HepG2 (cell line): ENCODE measurements around the gene RFXANK. TPM values are rescaled to one million over a fixed set of nuclear protein-coding genes. Genes with fewer than 3 reads are reported as not detected.

ENCODE experiments used
- ATAD3A ChIP-seq: sonication (generic); formaldehyde crosslinking; IDR thresholded peaks from 2 replicates; pipeline ENCODE4 v1.4.0; 2020; ENCODE audit warnings: missing genetic modification reagents
- DR1 ChIP-seq: sonication (generic); formaldehyde crosslinking; IDR thresholded peaks from 2 replicates; pipeline ENCODE4 v1.8.0; 2021; ENCODE audit warnings: mild to moderate bottlenecking, missing genetic modification reagents, inconsistent platforms
- ELF1 ChIP-seq: sonication (generic); formaldehyde crosslinking; IDR thresholded peaks from 2 replicates; pipeline ENCODE4 v1.4.0; 2020; ENCODE audit warnings: missing genetic modification reagents
- FOXM1 ChIP-seq: sonication (generic); formaldehyde crosslinking; IDR thresholded peaks from 2 replicates; pipeline ENCODE4 v1.5.0; 2020; ENCODE audit warnings: missing genetic modification reagents
- HOXA7 ChIP-seq: sonication (generic); formaldehyde crosslinking; IDR thresholded peaks from 2 replicates; pipeline ENCODE4 v1.8.1; 2022; ENCODE audit warnings: mild to moderate bottlenecking, missing genetic modification reagents, moderate library complexity
- MTF1 ChIP-seq: sonication (generic); formaldehyde crosslinking; IDR thresholded peaks from 2 replicates; pipeline ENCODE4 v1.5.0; 2020; ENCODE audit warnings: missing genetic modification reagents
- NFYC ChIP-seq: IDR thresholded peaks from 2 replicates; pipeline ENCODE4 v1.6.1; 2016; ENCODE audit warnings: missing genetic modification reagents, missing compliant biosample characterization
- NR3C1 ChIP-seq: sonication (generic); formaldehyde crosslinking; IDR thresholded peaks from 2 replicates; pipeline ENCODE4 v1.4.0; 2020; ENCODE audit warnings: missing genetic modification reagents
- PCBP2 ChIP-seq: fragments of 200-400 bp; formaldehyde crosslinking; optimal IDR thresholded peaks from 2 replicates; pipeline ENCODE3; 2018; ENCODE audit warnings: low read length, low read depth; ENCODE audit not compliant: poor library complexity, severe bottlenecking
- PHF20 ChIP-seq: sonication (generic); formaldehyde crosslinking; IDR thresholded peaks from 2 replicates; pipeline ENCODE4 v1.5.0; 2020; ENCODE audit warnings: mild to moderate bottlenecking, missing genetic modification reagents
- SALL1 ChIP-seq: sonication (generic); formaldehyde crosslinking; IDR thresholded peaks from 2 replicates; pipeline ENCODE4 v1.8.0; 2022; ENCODE audit warnings: mild to moderate bottlenecking, missing genetic modification reagents
- SOX6 ChIP-seq, 2 experiments: fragments of 450-650 bp in 1 of 2; sonication (generic) in 1 of 2; formaldehyde crosslinking in 1 of 2; IDR thresholded peaks; 2 replicates each; pipeline versions ENCODE4 v1.4.0 to v1.6.1; 2017 to 2020; ENCODE audit warnings: antibody characterized with exemption in 1 of 2, mild to moderate bottlenecking in 1 of 2, missing genetic modification reagents in 1 of 2
- SSRP1 ChIP-seq: IDR thresholded peaks from 2 replicates; pipeline ENCODE4 v1.6.1; 2016; ENCODE audit warnings: control low read depth
- YEATS2 ChIP-seq: sonication (generic); formaldehyde crosslinking; IDR thresholded peaks from 2 replicates; pipeline ENCODE4 v1.4.0; 2020; ENCODE audit warnings: missing genetic modification reagents, borderline replicate concordance
- ZBTB38 ChIP-seq: sonication (generic); formaldehyde crosslinking; IDR thresholded peaks from 2 replicates; pipeline ENCODE4 v1.5.1; 2020; ENCODE audit warnings: mild to moderate bottlenecking, missing genetic modification reagents
- ZNF282 ChIP-seq: fragments of 450-650 bp; IDR thresholded peaks from 2 replicates; pipeline ENCODE4 v1.6.1; 2018; ENCODE audit not compliant: partially characterized antibody
- ZNF292 ChIP-seq: sonication (generic); formaldehyde crosslinking; IDR thresholded peaks from 2 replicates; pipeline ENCODE4 v1.8.1; 2022; ENCODE audit warnings: mild to moderate bottlenecking, low read depth, missing genetic modification reagents, borderline replicate concordance
- ZNF317 ChIP-seq: sonication (generic); formaldehyde crosslinking; IDR thresholded peaks from 2 replicates; pipeline ENCODE4 v1.5.0; 2020; ENCODE audit warnings: mild to moderate bottlenecking, missing genetic modification reagents
- ZNF329 ChIP-seq: sonication (generic); formaldehyde crosslinking; IDR thresholded peaks from 2 replicates; pipeline ENCODE4 v1.9.0; 2021; ENCODE audit warnings: low read depth, mild to moderate bottlenecking, missing genetic modification reagents
- ZNF331 ChIP-seq: sonication (generic); formaldehyde crosslinking; IDR thresholded peaks from 2 replicates; pipeline ENCODE4 v1.4.0; 2020; ENCODE audit warnings: missing genetic modification reagents
- ZNF468 ChIP-seq: sonication (generic); formaldehyde crosslinking; IDR thresholded peaks from 2 replicates; pipeline ENCODE4 v1.8.0; 2022; ENCODE audit warnings: mild to moderate bottlenecking, moderate library complexity, missing genetic modification reagents
- ZNF720 ChIP-seq: sonication (generic); formaldehyde crosslinking; IDR thresholded peaks from 2 replicates; pipeline ENCODE4 v1.4.0; 2020; ENCODE audit warnings: missing genetic modification reagents
- ZNF772 ChIP-seq: sonication (generic); formaldehyde crosslinking; IDR thresholded peaks from 2 replicates; pipeline ENCODE4 v1.5.0; 2020; ENCODE audit warnings: mild to moderate bottlenecking, missing genetic modification reagents
- ZNF891 ChIP-seq: sonication (generic); formaldehyde crosslinking; IDR thresholded peaks from 2 replicates; pipeline ENCODE4 v1.5.0; 2020; ENCODE audit warnings: mild to moderate bottlenecking, missing genetic modification reagents
- polyA plus RNA-seq, 8 experiments: library from polyadenylated mRNA; depleted of rRNA in 3 of 8; stranded (reverse) in 7 of 8; unstranded in 1 of 8; fragments of >200 nt; fragmentation: Illumina TruSeq in 4 of 8; extraction: Trizol in 4 of 8; gene quantifications; 2 replicates each; pipeline versions ENCODE4 v1.2.1 to v1.2.3, GENCODE V29; 2011 to 2016; ENCODE audit warnings: low read depth in 4 of 8, missing spikeins in 1 of 8, mixed read lengths in 1 of 8; ENCODE audit not compliant: insufficient read depth in 1 of 8
- total RNA-seq, 5 experiments: library from RNA; depleted of rRNA; stranded (reverse); fragments of >200 nt; fragmentation: Illumina TruSeq; extraction: Trizol; gene quantifications; 2 replicates each; pipeline ENCODE4 v1.2.3, GENCODE V29; 2016; ENCODE audit warnings: low read depth in 1 of 5
- TF ChIP-seq, protein P1 (sequence below): IDR thresholded peaks from 2 replicates; pipeline ENCODE4 v1.4.0; 2020; ENCODE audit warnings: mild to moderate bottlenecking, missing genetic modification reagents
- TF ChIP-seq, protein P2 (sequence below): sonication (generic); formaldehyde crosslinking; IDR thresholded peaks from 2 replicates; pipeline ENCODE4 v1.4.0; 2020; ENCODE audit warnings: missing genetic modification reagents
- TF ChIP-seq, protein P3 (sequence below): sonication (generic); formaldehyde crosslinking; IDR thresholded peaks from 2 replicates; pipeline ENCODE4 v1.4.0; 2020; ENCODE audit warnings: missing genetic modification reagents, low read depth, mild to moderate bottlenecking, borderline replicate concordance

The RFXANK gene
- total and polyA plus RNA-seq, 2 of the 13 experiments (the other 11 are each of a cell fraction or from before 2014, with no cell fraction given) = 49.9 to 80.7 TPM

DNA sequence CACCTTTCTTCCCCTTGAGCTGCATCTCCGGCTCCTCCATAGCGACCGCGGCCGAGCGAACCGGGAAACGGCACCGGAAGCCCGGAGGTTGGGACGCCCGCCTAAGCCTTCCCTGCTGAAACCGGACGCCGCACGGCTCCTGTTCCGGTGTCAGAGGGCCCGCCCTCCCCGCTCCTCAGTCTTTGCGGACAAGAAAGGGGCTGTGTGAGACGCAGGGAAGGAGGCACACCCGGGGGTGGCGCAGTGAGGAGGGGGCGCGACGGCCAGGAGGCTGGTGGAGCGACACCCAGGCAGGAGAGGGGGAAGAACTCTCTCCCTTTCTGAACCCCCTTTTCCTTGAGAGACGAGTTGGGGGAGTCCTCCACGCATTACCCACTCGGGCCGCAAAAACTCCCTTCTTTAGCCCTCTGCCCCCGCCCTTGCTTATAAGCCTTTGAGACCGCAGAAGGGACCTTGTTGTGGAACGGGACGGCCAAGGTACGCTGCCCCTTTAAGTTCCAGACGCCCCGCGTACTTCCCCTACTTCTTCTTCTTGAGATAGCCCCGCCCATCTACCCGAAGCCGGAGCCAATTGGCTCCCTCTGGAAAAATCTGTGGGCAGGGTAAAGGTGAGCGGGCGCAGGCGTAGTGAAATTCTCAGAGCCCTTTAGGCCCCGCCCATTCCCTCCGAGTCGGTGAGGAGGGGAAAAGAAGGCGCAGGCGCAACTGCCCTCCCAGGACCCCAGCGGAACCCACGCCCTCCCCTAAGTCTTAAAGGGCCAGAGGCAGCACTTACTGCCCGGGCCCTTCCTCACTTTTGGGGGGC is at the start of gene RFXANK, which contains the start of gene BORCS8 (continued):
- TF ChIP-seq SALL1 (peak; percentile 66), DR1 (CRISPR knock-in tag) (no peak), HOXA7 (CRISPR knock-in tag) (no peak), ZNF282 (no peak), ZNF292 (CRISPR knock-in tag) (no peak), SSRP1 (no peak), NR3C1 (CRISPR knock-in tag) (no peak), ZNF720 (CRISPR knock-in tag) (0 out of 2 replicates have a peak, but pooled peaks have one; percentile 66), NFYC (CRISPR knock-in tag) (peak; percentile 20; the same call in 1 of the 2 replicates), FOXM1 (CRISPR knock-in tag) (no peak), YEATS2 (CRISPR knock-in tag) (peak; percentile 94), ZBTB38 (CRISPR knock-in tag) (peak; percentile 69; the same call in 1 of the 2 replicates), ZNF891 (peak; percentile 73; the same call in 1 of the 2 replicates), ELF1 (CRISPR knock-in tag) (peak; percentile 87), ATAD3A (CRISPR knock-in tag) (no peak), ZNF772 (CRISPR knock-in tag) (peak; percentile 84; the same call in 1 of the 2 replicates), PHF20 (peak; percentile 98), ZNF317 (CRISPR knock-in tag) (no peak), ZNF331 (CRISPR knock-in tag) (peak; percentile 54), SOX6 (IDR thresholded peaks at IDR 0.05) (no peak), SOX6 (CRISPR knock-in tag; IDR thresholded peaks at IDR 0.05) (peak; percentile 52; the same call in 1 of the 2 replicates), ZNF468 (CRISPR knock-in tag) (peak; percentile 89; the same call in 1 of the 2 replicates), PCBP2 (no peak), MTF1 (CRISPR knock-in tag) (no peak), ZNF329 (CRISPR knock-in tag) (0 out of 2 replicates have a peak, but pooled peaks have one; percentile 37)
- TF ChIP-seq, protein P1, sequence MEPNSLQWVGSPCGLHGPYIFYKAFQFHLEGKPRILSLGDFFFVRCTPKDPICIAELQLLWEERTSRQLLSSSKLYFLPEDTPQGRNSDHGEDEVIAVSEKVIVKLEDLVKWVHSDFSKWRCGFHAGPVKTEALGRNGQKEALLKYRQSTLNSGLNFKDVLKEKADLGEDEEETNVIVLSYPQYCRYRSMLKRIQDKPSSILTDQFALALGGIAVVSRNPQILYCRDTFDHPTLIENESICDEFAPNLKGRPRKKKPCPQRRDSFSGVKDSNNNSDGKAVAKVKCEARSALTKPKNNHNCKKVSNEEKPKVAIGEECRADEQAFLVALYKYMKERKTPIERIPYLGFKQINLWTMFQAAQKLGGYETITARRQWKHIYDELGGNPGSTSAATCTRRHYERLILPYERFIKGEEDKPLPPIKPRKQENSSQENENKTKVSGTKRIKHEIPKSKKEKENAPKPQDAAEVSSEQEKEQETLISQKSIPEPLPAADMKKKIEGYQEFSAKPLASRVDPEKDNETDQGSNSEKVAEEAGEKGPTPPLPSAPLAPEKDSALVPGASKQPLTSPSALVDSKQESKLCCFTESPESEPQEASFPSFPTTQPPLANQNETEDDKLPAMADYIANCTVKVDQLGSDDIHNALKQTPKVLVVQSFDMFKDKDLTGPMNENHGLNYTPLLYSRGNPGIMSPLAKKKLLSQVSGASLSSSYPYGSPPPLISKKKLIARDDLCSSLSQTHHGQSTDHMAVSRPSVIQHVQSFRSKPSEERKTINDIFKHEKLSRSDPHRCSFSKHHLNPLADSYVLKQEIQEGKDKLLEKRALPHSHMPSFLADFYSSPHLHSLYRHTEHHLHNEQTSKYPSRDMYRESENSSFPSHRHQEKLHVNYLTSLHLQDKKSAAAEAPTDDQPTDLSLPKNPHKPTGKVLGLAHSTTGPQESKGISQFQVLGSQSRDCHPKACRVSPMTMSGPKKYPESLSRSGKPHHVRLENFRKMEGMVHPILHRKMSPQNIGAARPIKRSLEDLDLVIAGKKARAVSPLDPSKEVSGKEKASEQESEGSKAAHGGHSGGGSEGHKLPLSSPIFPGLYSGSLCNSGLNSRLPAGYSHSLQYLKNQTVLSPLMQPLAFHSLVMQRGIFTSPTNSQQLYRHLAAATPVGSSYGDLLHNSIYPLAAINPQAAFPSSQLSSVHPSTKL (CRISPR knock-in tag) = peak; percentile 40; the same call in 1 of the 2 replicates
- TF ChIP-seq, protein P2, sequence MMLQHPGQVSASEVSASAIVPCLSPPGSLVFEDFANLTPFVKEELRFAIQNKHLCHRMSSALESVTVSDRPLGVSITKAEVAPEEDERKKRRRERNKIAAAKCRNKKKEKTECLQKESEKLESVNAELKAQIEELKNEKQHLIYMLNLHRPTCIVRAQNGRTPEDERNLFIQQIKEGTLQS = no peak
- TF ChIP-seq, protein P3, sequence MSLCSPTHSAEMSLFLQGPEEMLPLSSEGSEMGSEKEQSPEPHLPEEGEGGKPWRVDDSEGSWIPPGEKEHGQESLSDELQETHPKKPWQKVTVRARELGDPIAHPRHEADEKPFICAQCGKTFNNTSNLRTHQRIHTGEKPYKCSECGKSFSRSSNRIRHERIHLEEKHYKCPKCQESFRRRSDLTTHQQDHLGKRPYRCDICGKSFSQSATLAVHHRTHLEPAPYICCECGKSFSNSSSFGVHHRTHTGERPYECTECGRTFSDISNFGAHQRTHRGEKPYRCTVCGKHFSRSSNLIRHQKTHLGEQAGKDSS (CRISPR knock-in tag) = 0 out of 2 replicates have a peak, but pooled peaks have one; percentile 31
